Measurements from ENCODE around the gene SUGCT. TPM values are rescaled to one million over a fixed set of nuclear protein-coding genes. Genes with fewer than 3 reads are reported as not detected.

The SUGCT gene
- total and polyA plus RNA-seq, 2 of the 8 experiments (the other 6 are each of a cell fraction or from before 2014, with no cell fraction given): 2.8 to 5.4 TPM

DNA sequence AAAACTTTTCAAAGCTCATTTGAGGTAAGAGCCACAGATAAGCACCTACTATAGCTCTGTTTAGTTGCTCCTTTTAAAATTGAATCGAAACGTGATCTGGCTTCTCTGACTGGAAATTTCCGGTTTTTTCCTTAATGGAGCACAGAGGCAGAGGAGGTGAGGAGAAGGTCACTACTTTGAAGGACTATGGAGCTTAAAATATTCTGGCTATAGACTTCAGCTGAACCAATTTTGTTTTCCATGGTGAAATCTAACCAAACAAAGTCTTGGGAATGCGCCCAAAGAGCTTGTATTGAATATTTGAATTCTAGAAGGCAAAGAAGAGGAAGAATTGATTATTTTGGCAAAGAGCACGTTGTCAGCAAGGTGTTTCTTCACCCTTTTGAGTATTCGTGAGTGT, 711.1 kb downstream of the SUGCT start:
- no peaks in the 10 kb centered on the region for H3K9me3 ChIP-seq (ENCODE audit: insufficient read depth in 2 of 2, low read depth in 1 of 2, low read length in 1 of 2)
- WGBS, 2 experiments (ENCODE audit: extremely low coverage in 1 of 2, insufficient coverage in 1 of 2, insufficient read length in 1 of 2, insufficient replicate concordance in 2 of 2, low coverage in 1 of 2, low lambda C conversion rate in 2 of 2, missing lambda C conversion rate in 1 of 2): 87% methylated on average over 6 of the region's 6 CpGs; no CpG with 5 or more reads in 1 of the 2 experiments
- no peak overlapping the region for H4K8ac ChIP-seq (ENCODE audit: extremely low read depth, insufficient read depth, low read length)
- H4K91ac ChIP-seq (replicated peaks; ENCODE audit: insufficient read length, low read length): no peak overlapping the region
- H2AK5ac ChIP-seq (ENCODE audit: low read depth, low read length): no peak overlapping the region
- no peaks in the 10 kb centered on the region for H3K79me2 ChIP-seq (ENCODE audit: control insufficient read depth in 1 of 2, insufficient read depth in 2 of 2, low read length in 2 of 2)
- H3K36me3 ChIP-seq (ENCODE audit: control insufficient read depth in 2 of 4, insufficient read depth in 4 of 4, low read length in 3 of 4): no peaks in the 10 kb centered on the region
- no peak overlapping the region for H3K9ac ChIP-seq (replicated peaks in 1 of 4; ENCODE audit: extremely low read depth in 1 of 4, low read depth in 3 of 4, low read length in 3 of 4)
- no peaks in the 10 kb centered on the region for H3K23me2 ChIP-seq (ENCODE audit: low read depth, low read length)
- no peak overlapping the region for H3K56ac ChIP-seq (replicated peaks; ENCODE audit: insufficient read length, low read depth, low read length)
- FAIRE-seq (no peak), DNase-seq (ENCODE audit: low read depth in 1 of 2, low spot score in 2 of 2) (no peak)
- H4K20me1 ChIP-seq (replicated peaks in 1 of 2; ENCODE audit: control insufficient read depth in 1 of 2, insufficient read depth in 2 of 2, low read length in 2 of 2): no peaks in the 10 kb centered on the region
- no peak overlapping the region for H3K14ac ChIP-seq (ENCODE audit: insufficient read length)
- no peak overlapping the region for H2BK5ac ChIP-seq (ENCODE audit: low read depth, low read length)
- no peaks in the 10 kb centered on the region for H3K4me1 ChIP-seq (replicated peaks in 1 of 4; ENCODE audit: control insufficient read depth in 3 of 4, insufficient read depth in 4 of 4, low read length in 3 of 4)
- H3K18ac ChIP-seq (ENCODE audit: extremely low read depth, low read length): no peak overlapping the region
- no peak overlapping the region for H3K27ac ChIP-seq (ENCODE audit: low read depth, low read length)
- H4K5ac ChIP-seq (ENCODE audit: insufficient read length, low read depth, low read length): no peak overlapping the region
- H2BK15ac ChIP-seq (ENCODE audit: low read length): no peak overlapping the region
- no peak overlapping the region for H2BK20ac ChIP-seq (ENCODE audit: low read length)
- H2BK12ac ChIP-seq (ENCODE audit: low read depth, low read length): no peak overlapping the region
- no peaks in the 10 kb centered on the region for H3K79me1 ChIP-seq (ENCODE audit: low read depth, low read length)
- H3K4me2 ChIP-seq (ENCODE audit: insufficient read depth in 1 of 2, low read depth in 2 of 2, low read length in 2 of 2): no peak overlapping the region
- ChIA-PET POLR2A (ENCODE audit: partially characterized antibody) (no interaction called here), CTCF (ENCODE audit: partially characterized antibody) (interaction anchor here (0.6 to 1.0 kb wide), 2 partner anchors 212 to 339 kb away, joined by 3 read pairs; no protein-coding TSS in a partner anchor)
- no peak overlapping the region for H2AFZ ChIP-seq (ENCODE audit: low read length)
- no peak overlapping the region for H3K4me3 ChIP-seq (ENCODE audit: extremely low read depth in 1 of 4, insufficient read depth in 2 of 4, low read depth in 3 of 4, low read length in 4 of 4)
- H3K27me3 ChIP-seq (replicated peaks in 1 of 4; ENCODE audit: control insufficient read depth in 3 of 4, extremely low read depth in 1 of 4, insufficient read depth in 3 of 4, low read length in 3 of 4): no peaks in the 10 kb centered on the region
- H3K4ac ChIP-seq (replicated peaks; ENCODE audit: insufficient read length, low read depth, low read length): no peak overlapping the region
- H2BK120ac ChIP-seq (replicated peaks; ENCODE audit: low read depth, low read length): no peak overlapping the region
- no peak overlapping the region for H3K23ac ChIP-seq (ENCODE audit: insufficient read length)
- TF ChIP-seq KDM5A (IDR thresholded peaks at IDR 0.05; ENCODE audit: low read length): no peak
- TF ChIP-seq KDM1A (IDR thresholded peaks at IDR 0.05; ENCODE audit: borderline replicate concordance, low read length): no peak
- TF ChIP-seq SIX5 (IDR thresholded peaks at IDR 0.05; ENCODE audit: low read depth, low read length): no peak
- no peak for TF ChIP-seq SP4 (IDR thresholded peaks at IDR 0.05; ENCODE audit: low read length)
- no peak for TF ChIP-seq POLR2AphosphoS5 (IDR thresholded peaks at IDR 0.05; ENCODE audit: low read depth, low read length)
- TF ChIP-seq E2F6 (IDR thresholded peaks at IDR 0.05): no peak
- no peak for TF ChIP-seq GABPA (IDR thresholded peaks at IDR 0.05; ENCODE audit: borderline replicate concordance, insufficient read depth, low read length)
- no peak for TF ChIP-seq HDAC2 (IDR thresholded peaks at IDR 0.05; ENCODE audit: borderline replicate concordance in 1 of 2, low read depth in 2 of 2, low read length in 2 of 2)
- no peak for TF ChIP-seq MAX (IDR thresholded peaks at IDR 0.05)
- TF ChIP-seq EP300 (IDR thresholded peaks at IDR 0.05; ENCODE audit: borderline replicate concordance in 1 of 2, low read depth in 2 of 2, low read length in 2 of 2): no peak
- TF ChIP-seq BCL11A (IDR thresholded peaks at IDR 0.05; ENCODE audit: low read depth in 2 of 2, low read length in 2 of 2): no peak
- no peak for TF ChIP-seq ASH2L (IDR thresholded peaks at IDR 0.05; ENCODE audit: low read length)
- TF ChIP-seq TCF12 (IDR thresholded peaks at IDR 0.05; ENCODE audit: low read depth, low read length): no peak
